ENCODE data around the gene KRTAP10-4.

GRCh38 chr21:44590311-44590721, 16.8 kb downstream of the KRTAP10-4 start:
- TF ChIP-seq CTCF (IDR thresholded peaks at IDR 0.05; ENCODE audit: low read depth, low read length, missing input control) (no peak), ZBTB33 (IDR thresholded peaks at IDR 0.05) (no peak), YY1 (IDR thresholded peaks at IDR 0.05) (no peak), GABPA (IDR thresholded peaks at IDR 0.05 in 1 of 2, conservative IDR thresholded peaks at IDR 0.05 in 1 of 2) (no peak), TAF1 (conservative IDR thresholded peaks at IDR 0.05) (no peak)
